GM20000 (cell line): ENCODE results near the gene CST4.
A peak's percentile ranks its signal among the peaks of the same experiment; 100 is the strongest.
"Not testable (repeated sequence)": the region's sequence is repeated elsewhere in the genome, so short reads cannot be mapped to it uniquely, and the experiment has no call there.

Source experiments
- DNase-seq: peaks from one replicate; pipeline ENCODE4 v3.0.0; 2012; ENCODE audit warnings: low spot score
- TF ChIP-seq, protein P1 (sequence below): IDR thresholded peaks from 2 replicates; pipeline ENCODE4 v1.5.1; 2012; ENCODE audit warnings: mild to moderate bottlenecking, control low read depth; ENCODE audit errors: extremely low read depth, missing control alignments

Gene CST4

GRCh38 chr20:23669866-23670265, 19.0 kb downstream of the CST4 start:
- no peak for DNase-seq
- TF ChIP-seq, protein P1, sequence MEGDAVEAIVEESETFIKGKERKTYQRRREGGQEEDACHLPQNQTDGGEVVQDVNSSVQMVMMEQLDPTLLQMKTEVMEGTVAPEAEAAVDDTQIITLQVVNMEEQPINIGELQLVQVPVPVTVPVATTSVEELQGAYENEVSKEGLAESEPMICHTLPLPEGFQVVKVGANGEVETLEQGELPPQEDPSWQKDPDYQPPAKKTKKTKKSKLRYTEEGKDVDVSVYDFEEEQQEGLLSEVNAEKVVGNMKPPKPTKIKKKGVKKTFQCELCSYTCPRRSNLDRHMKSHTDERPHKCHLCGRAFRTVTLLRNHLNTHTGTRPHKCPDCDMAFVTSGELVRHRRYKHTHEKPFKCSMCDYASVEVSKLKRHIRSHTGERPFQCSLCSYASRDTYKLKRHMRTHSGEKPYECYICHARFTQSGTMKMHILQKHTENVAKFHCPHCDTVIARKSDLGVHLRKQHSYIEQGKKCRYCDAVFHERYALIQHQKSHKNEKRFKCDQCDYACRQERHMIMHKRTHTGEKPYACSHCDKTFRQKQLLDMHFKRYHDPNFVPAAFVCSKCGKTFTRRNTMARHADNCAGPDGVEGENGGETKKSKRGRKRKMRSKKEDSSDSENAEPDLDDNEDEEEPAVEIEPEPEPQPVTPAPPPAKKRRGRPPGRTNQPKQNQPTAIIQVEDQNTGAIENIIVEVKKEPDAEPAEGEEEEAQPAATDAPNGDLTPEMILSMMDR: no peak

DNA sequence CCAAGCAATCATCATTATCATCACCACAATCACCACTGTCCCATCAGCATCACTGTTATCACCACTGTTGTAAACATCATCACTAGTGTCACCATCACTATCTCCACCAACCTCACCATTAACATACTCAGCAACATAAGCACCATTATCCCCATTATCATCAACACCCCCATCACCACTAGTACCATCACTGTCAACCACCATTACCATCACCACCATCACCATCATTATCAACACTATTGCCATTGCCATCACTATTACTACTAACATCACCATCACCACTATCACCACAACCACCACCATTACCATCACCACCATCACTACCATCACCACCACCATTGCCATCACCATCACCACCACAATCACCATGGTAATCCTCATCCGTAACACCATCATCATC, 19.5 kb downstream of the CST4 start:
- DNase-seq: no peak
- TF ChIP-seq, protein P1: no peak

DNA sequence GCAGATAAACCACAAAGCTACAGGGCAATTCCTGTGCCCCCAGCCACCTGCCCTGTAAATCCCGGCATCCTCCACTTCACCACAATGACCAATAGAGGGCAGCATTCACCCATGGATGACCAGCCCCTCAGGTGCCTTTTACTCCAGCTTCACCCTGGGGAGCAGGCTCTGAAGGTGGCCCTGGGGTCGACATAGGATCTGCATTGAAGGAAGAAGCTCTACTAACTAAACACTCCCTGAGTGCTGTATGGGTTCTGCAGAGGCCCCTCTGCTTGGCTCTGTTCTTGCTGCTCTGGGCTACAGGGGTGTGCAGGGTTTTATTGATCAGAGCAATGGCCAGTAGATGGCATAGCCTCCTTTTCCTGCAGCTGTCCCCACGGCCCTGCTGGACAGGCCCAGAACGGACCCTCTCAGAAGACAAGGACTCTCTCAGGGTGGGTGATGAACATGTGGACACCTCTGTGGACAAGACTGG, 20.3 kb downstream of the CST4 start:
- DNase-seq: peak; percentile 70
- TF ChIP-seq, protein P1: peak; percentile 65

DNA sequence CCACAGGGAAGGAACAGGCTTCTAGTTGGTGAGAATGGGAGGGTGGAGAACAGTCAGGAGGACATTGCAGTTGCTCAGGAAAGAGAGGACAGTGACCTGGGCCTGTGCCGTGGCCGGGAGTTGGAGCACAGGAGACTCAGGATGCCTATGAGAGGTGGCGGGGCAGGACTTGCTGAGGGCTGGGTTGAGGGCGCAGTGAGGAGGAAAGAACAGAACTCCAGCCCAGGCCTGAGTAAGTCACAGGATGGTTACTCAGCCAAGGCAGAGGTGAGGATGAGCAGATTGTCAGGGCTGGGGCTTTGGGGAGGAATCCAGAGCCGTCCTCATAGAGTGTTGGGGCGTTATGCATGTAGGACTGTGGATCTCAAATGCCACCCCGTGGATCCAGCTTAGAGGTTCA, 21.2 kb downstream of the CST4 start:
- TF ChIP-seq, protein P1: no peak
- no peak for DNase-seq

- no peak for DNase-seq
- TF ChIP-seq, protein P1: no peak
Observed at GRCh38 chr20:23666698-23667097, 22.1 kb downstream of the CST4 start.

DNA sequence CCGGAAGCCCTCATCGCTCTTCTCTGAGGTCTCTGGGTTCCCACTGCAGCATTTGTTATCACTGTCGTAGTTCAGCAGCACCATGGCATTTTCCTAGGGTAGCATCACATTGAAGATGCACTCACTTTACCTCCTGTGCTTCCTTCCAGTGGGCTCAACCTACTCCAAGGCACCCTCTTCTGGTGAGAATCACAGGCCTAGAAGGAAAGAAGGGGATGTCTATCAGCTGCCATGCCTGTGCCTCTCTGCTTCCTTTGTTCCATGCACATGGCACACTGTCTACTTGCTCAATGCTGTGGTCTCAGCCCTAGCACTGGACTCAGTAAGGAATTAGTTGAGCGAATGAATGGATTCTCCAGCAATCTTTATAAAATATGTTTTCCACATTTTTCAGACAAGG, 22.6 kb downstream of the CST4 start:
- TF ChIP-seq, protein P1: no peak
- DNase-seq: no peak

DNA sequence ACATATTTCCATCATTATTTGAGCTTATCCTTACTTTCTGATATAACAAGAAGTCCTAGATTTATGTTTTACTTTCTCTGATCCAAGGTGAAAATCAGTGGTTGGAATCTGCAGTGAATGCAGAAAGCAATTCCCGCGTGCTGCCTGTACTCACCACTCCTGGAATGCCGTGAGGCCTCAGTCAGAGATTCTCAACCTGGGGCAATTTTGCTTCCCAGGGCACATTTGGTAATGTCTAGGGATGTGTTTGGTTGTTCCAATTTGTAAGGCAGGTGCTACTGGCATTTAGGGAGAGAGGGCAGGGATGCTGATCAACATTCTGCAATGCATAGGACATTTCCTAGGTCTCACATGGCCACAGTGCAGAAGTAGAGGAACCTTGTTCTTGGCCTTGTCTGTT, 23.9 kb downstream of the CST4 start:
- DNase-seq: no peak
- TF ChIP-seq, protein P1: no peak

GRCh38 chr20:23664046-23664445, 24.8 kb downstream of the CST4 start:
- DNase-seq: not testable (repeated sequence)
